Tibial nerve (tissue), 4 donors: ENCODE results near the gene PARN. TPM values are rescaled to one million over a fixed set of nuclear protein-coding genes. Genes with fewer than 3 reads are reported as not detected.

Source experiments
- DNase-seq, 2 donors: peaks; one replicate each; pipeline ENCODE4 v3.0.0-alpha.2; 2019; ENCODE audit warnings: low spot score in 2 of 2
- H3K27ac ChIP-seq, 4 donors: fragments of 200-600 bp; sonication (generic) in 3 of 4; one replicate each; pipeline ENCODE4 v1.5.1; 2017 to 2019; ENCODE audit warnings: mild to moderate bottlenecking in 1 of 4
- H3K27me3 ChIP-seq, 2 donors: fragments of 200-600 bp; sonication (generic) in 1 of 2; one replicate each; pipeline versions ENCODE4 v1.5.1 to v1.6.0; 2017 to 2019
- H3K36me3 ChIP-seq, 3 donors: fragments of 200-600 bp; sonication (generic); one replicate each; pipeline ENCODE4 v1.5.1; 2018 to 2019
- H3K4me1 ChIP-seq, 4 donors: fragments of 200-600 bp; sonication (generic) in 3 of 4; one replicate each; pipeline ENCODE4 v1.5.1; 2017 to 2019
- H3K4me3 ChIP-seq, 4 donors: fragments of 200-600 bp; sonication (generic) in 3 of 4; one replicate each; pipeline ENCODE4 v1.5.1; 2017 to 2019; ENCODE audit warnings: mild to moderate bottlenecking in 1 of 4, moderate library complexity in 1 of 4
- H3K9me3 ChIP-seq, 4 donors: fragments of 200-600 bp; sonication (generic) in 3 of 4; one replicate each; pipeline ENCODE4 v1.5.1; 2017 to 2019
- EP300 ChIP-seq, 2 donors: sonication (generic); formaldehyde crosslinking; IDR thresholded peaks; one replicate each; pipeline ENCODE4 v1.6.1; 2017; ENCODE audit warnings: antibody characterized with exemption in 2 of 2, mild to moderate bottlenecking in 1 of 2
- POLR2A ChIP-seq, 2 donors: fragments of 450-650 bp; IDR thresholded peaks; one replicate each; pipeline ENCODE4 v1.6.1; 2017; ENCODE audit warnings: antibody characterized with exemption in 2 of 2, mild to moderate bottlenecking in 2 of 2, moderate library complexity in 2 of 2
- WGBS, 2 donors: methylation state at CpG; one replicate each; pipeline ENCODE4 v1.1.5; 2018; 5-methylcytosine and 5-hydroxymethylcytosine counted together
- total RNA-seq, 4 donors: library from RNA; depleted of rRNA; stranded (reverse); fragments of >200 nt; gene quantifications; one replicate each; pipeline ENCODE4 v1.1.0, GENCODE V29; 2016
- TF ChIP-seq, protein P1 (sequence below), 5 experiments: fragments of 200-600 bp in 3 of 5; fragments of 450-650 bp in 2 of 5; sonication (generic) in 3 of 5; IDR thresholded peaks; one replicate each; pipeline ENCODE4 v1.5.1; 2016 to 2019; ENCODE audit warnings: antibody characterized with exemption in 5 of 5, mild to moderate bottlenecking in 3 of 5, moderate library complexity in 2 of 5

The PARN gene
- total RNA-seq, 4 donors from 2014 or later: 36.5 to 49.8 (median 40.6) TPM

DNA sequence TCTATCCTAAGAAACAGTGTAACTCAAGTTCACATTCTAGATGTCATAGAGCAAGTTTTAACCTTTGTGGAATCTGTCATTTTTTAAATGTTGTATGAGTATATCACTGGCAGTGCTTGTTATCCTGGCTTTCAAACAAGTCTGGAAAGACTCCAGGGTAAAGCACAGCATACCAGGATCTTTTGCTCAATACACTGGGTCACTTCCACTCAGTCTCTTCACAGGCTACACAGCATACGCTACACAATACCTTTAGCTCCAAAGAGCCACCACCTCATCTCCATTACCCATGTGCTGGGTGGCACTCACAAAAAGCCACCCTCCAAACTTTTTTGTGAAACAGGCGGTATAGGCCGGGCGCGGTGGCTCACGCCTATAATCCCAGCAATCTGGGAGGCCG, 69.5 kb downstream of the PARN start:
- 96 to 97% methylated on average over 7 of the region's 7 CpGs for WGBS, 2 donors
- peaks cover 0 to 12% (median 2%) of the 10 kb centered on the region in 4 donors for H3K4me1 ChIP-seq

DNA sequence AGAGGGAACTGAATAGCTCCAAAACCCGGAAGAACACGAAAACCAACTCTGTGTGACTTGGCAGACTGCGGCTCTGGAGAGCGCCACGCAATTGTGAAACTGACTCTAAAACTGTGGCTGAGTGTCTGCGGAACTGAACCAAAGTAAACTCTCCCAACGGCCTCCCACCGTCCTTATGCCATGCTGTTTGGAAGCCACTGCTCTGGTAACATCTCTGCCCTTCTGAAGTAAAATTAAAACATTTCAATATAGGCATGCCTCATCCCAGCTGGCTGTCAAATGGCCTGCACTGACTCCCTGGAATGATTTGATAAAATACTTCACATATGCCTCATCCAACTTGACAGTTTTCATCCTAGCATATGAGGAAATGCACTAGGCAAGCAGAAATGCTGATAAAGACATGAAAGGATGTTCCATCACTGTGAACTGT, 70.2 kb downstream of the PARN start:
- H3K4me3 ChIP-seq: no peak overlapping the region
- H3K27me3 ChIP-seq: no peaks in the 10 kb centered on the region
- H3K36me3 ChIP-seq: peaks cover 0 to 18% (median 0%) of the 10 kb centered on the region in 3 donors
- TF ChIP-seq EP300 (IDR thresholded peaks at IDR 0.05) (no peak), POLR2A (IDR thresholded peaks at IDR 0.05) (no peak)
- TF ChIP-seq, protein P1, sequence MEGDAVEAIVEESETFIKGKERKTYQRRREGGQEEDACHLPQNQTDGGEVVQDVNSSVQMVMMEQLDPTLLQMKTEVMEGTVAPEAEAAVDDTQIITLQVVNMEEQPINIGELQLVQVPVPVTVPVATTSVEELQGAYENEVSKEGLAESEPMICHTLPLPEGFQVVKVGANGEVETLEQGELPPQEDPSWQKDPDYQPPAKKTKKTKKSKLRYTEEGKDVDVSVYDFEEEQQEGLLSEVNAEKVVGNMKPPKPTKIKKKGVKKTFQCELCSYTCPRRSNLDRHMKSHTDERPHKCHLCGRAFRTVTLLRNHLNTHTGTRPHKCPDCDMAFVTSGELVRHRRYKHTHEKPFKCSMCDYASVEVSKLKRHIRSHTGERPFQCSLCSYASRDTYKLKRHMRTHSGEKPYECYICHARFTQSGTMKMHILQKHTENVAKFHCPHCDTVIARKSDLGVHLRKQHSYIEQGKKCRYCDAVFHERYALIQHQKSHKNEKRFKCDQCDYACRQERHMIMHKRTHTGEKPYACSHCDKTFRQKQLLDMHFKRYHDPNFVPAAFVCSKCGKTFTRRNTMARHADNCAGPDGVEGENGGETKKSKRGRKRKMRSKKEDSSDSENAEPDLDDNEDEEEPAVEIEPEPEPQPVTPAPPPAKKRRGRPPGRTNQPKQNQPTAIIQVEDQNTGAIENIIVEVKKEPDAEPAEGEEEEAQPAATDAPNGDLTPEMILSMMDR (IDR thresholded peaks at IDR 0.05): no peak
- H3K4me1 ChIP-seq: peaks cover 0 to 5% (median 2%) of the 10 kb centered on the region in 4 donors
- DNase-seq: no peak
- 87 to 90% methylated on average over 8 of the region's 8 CpGs for whole genome bisulfite sequencing, 2 donors
- no peak overlapping the region for H3K27ac ChIP-seq
- no peaks in the 10 kb centered on the region for H3K9me3 ChIP-seq

More for the DNA sequence above, 69.5 kb downstream of the PARN start:
- no peak overlapping the region for H3K27ac ChIP-seq
- H3K36me3 ChIP-seq: peaks cover 0 to 18% (median 0%) of the 10 kb centered on the region in 3 donors
- H3K9me3 ChIP-seq: no peaks in the 10 kb centered on the region
- H3K4me3 ChIP-seq: no peak overlapping the region
- no peaks in the 10 kb centered on the region for H3K27me3 ChIP-seq
- DNase-seq: no peak
- TF ChIP-seq, protein P1 (IDR thresholded peaks at IDR 0.05): no peak
- TF ChIP-seq POLR2A (IDR thresholded peaks at IDR 0.05) (no peak), EP300 (IDR thresholded peaks at IDR 0.05) (no peak)

DNA sequence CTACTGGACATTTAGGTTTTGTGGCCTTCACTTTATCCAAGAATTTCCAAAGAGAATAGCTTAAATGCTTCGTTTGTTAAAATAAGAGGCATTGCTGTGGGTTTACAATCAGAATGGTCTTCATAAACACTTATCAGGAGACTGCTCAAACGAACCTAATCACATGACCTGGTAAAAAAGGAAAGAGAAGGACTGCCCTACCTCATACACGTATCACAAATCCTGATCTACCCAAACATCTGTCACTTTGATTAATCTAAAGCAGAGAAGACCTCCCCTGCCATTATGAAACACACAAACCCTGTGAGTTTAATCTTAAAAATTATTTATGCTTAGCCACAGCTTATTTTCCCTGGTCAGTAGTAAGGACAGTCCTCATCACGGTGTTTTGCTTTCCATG, 76.6 kb downstream of the PARN start:
- TF ChIP-seq, protein P1 (IDR thresholded peaks at IDR 0.05): no peak
- TF ChIP-seq POLR2A (IDR thresholded peaks at IDR 0.05) (no peak), EP300 (IDR thresholded peaks at IDR 0.05) (no peak)
- no peak overlapping the region for H3K27ac ChIP-seq
- H3K4me3 ChIP-seq: no peak overlapping the region
- no peaks in the 10 kb centered on the region for H3K27me3 ChIP-seq
- H3K4me1 ChIP-seq: peaks cover 0 to 4% (median 0%) of the 10 kb centered on the region in 4 donors
- 67 to 82% methylated on average over 4 of the region's 4 CpGs for WGBS, 2 donors
- peaks cover 0 to 53% (median 0%) of the 10 kb centered on the region in 3 donors for H3K36me3 ChIP-seq
- DNase-seq: no peak
- no peaks in the 10 kb centered on the region for H3K9me3 ChIP-seq

DNA sequence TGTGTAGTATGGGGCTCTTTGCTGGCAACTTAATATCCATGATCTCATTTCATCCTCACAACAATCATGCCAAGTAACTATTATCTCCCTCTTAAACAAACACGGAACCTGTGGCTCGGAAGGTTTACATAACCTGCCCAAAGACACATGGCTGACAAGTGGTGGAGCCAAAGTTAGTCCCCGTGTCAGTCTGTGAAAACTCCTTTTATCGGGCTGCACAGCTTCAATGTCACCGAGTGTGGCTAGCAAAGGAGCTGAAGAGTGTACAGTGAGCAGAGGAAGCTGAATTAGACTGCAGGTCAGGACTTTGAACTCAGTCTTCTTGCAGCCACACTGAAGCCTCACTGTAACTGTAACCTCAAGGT, 80.3 kb downstream of the PARN start:
- H3K27me3 ChIP-seq: no peaks in the 10 kb centered on the region

More for the DNA sequence above, 80.3 kb downstream of the PARN start:
- no peak overlapping the region for H3K27ac ChIP-seq
- TF ChIP-seq POLR2A (IDR thresholded peaks at IDR 0.05): no peak
- TF ChIP-seq, protein P1 (IDR thresholded peaks at IDR 0.05): no peak
- no peaks in the 10 kb centered on the region for H3K9me3 ChIP-seq
- no peak for DNase-seq
- WGBS, 2 donors: 75 to 76% methylated on average over 5 of the region's 5 CpGs
- H3K4me1 ChIP-seq: peaks cover 0 to 4% (median 0%) of the 10 kb centered on the region in 4 donors
- peaks cover 0 to 54% (median 0%) of the 10 kb centered on the region in 3 donors for H3K36me3 ChIP-seq
- H3K4me3 ChIP-seq: no peak overlapping the region
